Activated CD8-positive, alpha-beta T cell treated with anti-CD3 and anti-CD28 coated beads for 36 hours (primary cell): Measurements from ENCODE around the gene TMEM178B. TPM values are rescaled to one million over a fixed set of nuclear protein-coding genes. Genes with fewer than 3 reads are reported as not detected.

Experiments
- ATAC-seq: fragments of 200-7000 bp; cut with Tn5 transposase; one replicate; pipeline ENCODE4 v1.10.0; 2021; ENCODE audit warnings: mild to moderate bottlenecking, moderate library complexity
- CTCF ChIA-PET: fragments of 350-600 bp; sonication (Branson Sonifier 250); formaldehyde crosslinking; loops from one replicate; lab custom pipeline; 2021; ENCODE audit warnings: antibody characterized with exemption; lab: Charles Lee
- POLR2A ChIA-PET: fragments of 350-600 bp; sonication (Branson Sonifier 250); formaldehyde crosslinking; loops from one replicate; lab custom pipeline; 2021; ENCODE audit warnings: antibody characterized with exemption; lab: Charles Lee
- DNase-seq: peaks from one replicate; pipeline ENCODE4 v3.0.0-alpha.2; 2020
- H3K27ac Mint-ChIP-seq: one replicate; pipeline ENCODE4 v1.8.0; 2021; ENCODE audit warnings: mild to moderate bottlenecking, mixed read lengths
- H3K27me3 Mint-ChIP-seq: one replicate; pipeline ENCODE4 v1.8.0; 2021; ENCODE audit warnings: mixed read lengths
- H3K36me3 Mint-ChIP-seq: one replicate; pipeline ENCODE4 v1.8.0; 2021; ENCODE audit warnings: low read depth, mixed read lengths
- H3K4me1 Mint-ChIP-seq: one replicate; pipeline ENCODE4 v1.8.0; 2021; ENCODE audit warnings: low read depth, mixed read lengths
- H3K4me3 Mint-ChIP-seq: one replicate; pipeline ENCODE4 v1.8.0; 2021; ENCODE audit warnings: mild to moderate bottlenecking, moderate library complexity, mixed read lengths
- H3K9me3 Mint-ChIP-seq: one replicate; pipeline ENCODE4 v1.8.0; 2021; ENCODE audit warnings: mixed read lengths
- CTCF ChIP-seq: fragments of 200-600 bp; IDR thresholded peaks from one replicate; pipeline ENCODE4 v1.8.0; 2022; ENCODE audit warnings: antibody characterized with exemption, mild to moderate bottlenecking
- intact Hi-C: fragments of 100-400 bp; cut with micrococcal nuclease; formaldehyde crosslinking; loops from one replicate; pipeline ENCODE4 v1.10.0; 2022
- total RNA-seq, 2 experiments: library from RNA; stranded (reverse); gene quantifications; one replicate each; pipeline ENCODE4 v1.2.3, GENCODE V29; 2021

Gene TMEM178B
- total RNA-seq, 2 experiments from 2014 or later, result 0.34 to 1.1 TPM

- TF ChIP-seq CTCF, result no peak
- Mint-ChIP-seq H3K27ac (no peak overlapping the region), H3K4me1 (no peaks in the 10 kb centered on the region), H3K4me3 (no peak overlapping the region), H3K9me3 (no peaks in the 10 kb centered on the region), H3K27me3 (peaks cover 9% of the 10 kb centered on the region), H3K36me3 (no peaks in the 10 kb centered on the region)
- DNase-seq (no peak), ATAC-seq (no peak)
- POLR2A ChIA-PET, result no interaction called here
- CTCF ChIA-PET, result no interaction called here
- intact Hi-C loops, result no loop called here
Measured at GRCh38 chr7:141409219-141409618, 335.4 kb downstream of the TMEM178B start.

GRCh38 chr7:141409801-141410329 lies 336.0 kb downstream of the TMEM178B start:
- Mint-ChIP-seq H3K27me3 (peaks cover 10% of the 10 kb centered on the region), H3K4me3 (no peak overlapping the region), H3K9me3 (no peaks in the 10 kb centered on the region), H3K27ac (no peak overlapping the region), H3K36me3 (no peaks in the 10 kb centered on the region), H3K4me1 (no peaks in the 10 kb centered on the region)
- TF ChIP-seq CTCF, result no peak
- intact Hi-C loops, result no loop called here
- CTCF ChIA-PET, result no interaction called here
- no peak for ATAC-seq
- no peak for DNase-seq
- POLR2A ChIA-PET, result no interaction called here

GRCh38 chr7:141410353-141411000 lies 336.6 kb downstream of the TMEM178B start:
- Mint-ChIP-seq H3K9me3 (no peaks in the 10 kb centered on the region), H3K27ac (no peak overlapping the region), H3K36me3 (no peaks in the 10 kb centered on the region), H3K4me3 (no peak overlapping the region), H3K4me1 (no peaks in the 10 kb centered on the region), H3K27me3 (peaks cover 9% of the 10 kb centered on the region)
- TF ChIP-seq CTCF, result no peak
- intact Hi-C loops, result no loop called here
- ATAC-seq, result no peak
- DNase-seq, result no peak
- ChIA-PET CTCF (no interaction called here), POLR2A (no interaction called here)

- Mint-ChIP-seq H3K4me3 (no peak overlapping the region), H3K27ac (no peak overlapping the region), H3K36me3 (no peaks in the 10 kb centered on the region), H3K9me3 (no peaks in the 10 kb centered on the region), H3K27me3 (peaks cover 11% of the 10 kb centered on the region), H3K4me1 (no peaks in the 10 kb centered on the region)
- DNase-seq (no peak), ATAC-seq (no peak)
- TF ChIP-seq CTCF, result no peak
- intact Hi-C loops, result no loop called here
- POLR2A ChIA-PET, result no interaction called here
- CTCF ChIA-PET, result no interaction called here
Measured at GRCh38 chr7:141411133-141411532, 337.3 kb downstream of the TMEM178B start.

GRCh38 chr7:141415999-141416398 lies 342.1 kb downstream of the TMEM178B start:
- ATAC-seq, result no peak
- Mint-ChIP-seq H3K27ac (no peak overlapping the region), H3K4me1 (no peaks in the 10 kb centered on the region), H3K27me3 (peaks cover 14% of the 10 kb centered on the region), H3K9me3 (no peaks in the 10 kb centered on the region), H3K36me3 (no peaks in the 10 kb centered on the region), H3K4me3 (no peak overlapping the region)
- DNase-seq, result no peak
- intact Hi-C loops, result no loop called here
- ChIA-PET POLR2A (no interaction called here), CTCF (no interaction called here)
- no peak for TF ChIP-seq CTCF
